ENCODE measurements around the gene DOK7.

- TF ChIP-seq, protein P1, sequence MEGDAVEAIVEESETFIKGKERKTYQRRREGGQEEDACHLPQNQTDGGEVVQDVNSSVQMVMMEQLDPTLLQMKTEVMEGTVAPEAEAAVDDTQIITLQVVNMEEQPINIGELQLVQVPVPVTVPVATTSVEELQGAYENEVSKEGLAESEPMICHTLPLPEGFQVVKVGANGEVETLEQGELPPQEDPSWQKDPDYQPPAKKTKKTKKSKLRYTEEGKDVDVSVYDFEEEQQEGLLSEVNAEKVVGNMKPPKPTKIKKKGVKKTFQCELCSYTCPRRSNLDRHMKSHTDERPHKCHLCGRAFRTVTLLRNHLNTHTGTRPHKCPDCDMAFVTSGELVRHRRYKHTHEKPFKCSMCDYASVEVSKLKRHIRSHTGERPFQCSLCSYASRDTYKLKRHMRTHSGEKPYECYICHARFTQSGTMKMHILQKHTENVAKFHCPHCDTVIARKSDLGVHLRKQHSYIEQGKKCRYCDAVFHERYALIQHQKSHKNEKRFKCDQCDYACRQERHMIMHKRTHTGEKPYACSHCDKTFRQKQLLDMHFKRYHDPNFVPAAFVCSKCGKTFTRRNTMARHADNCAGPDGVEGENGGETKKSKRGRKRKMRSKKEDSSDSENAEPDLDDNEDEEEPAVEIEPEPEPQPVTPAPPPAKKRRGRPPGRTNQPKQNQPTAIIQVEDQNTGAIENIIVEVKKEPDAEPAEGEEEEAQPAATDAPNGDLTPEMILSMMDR (IDR thresholded peaks at IDR 0.05), result no peak
- no peak for TF ChIP-seq POLR2A (IDR thresholded peaks at IDR 0.05)
These were observed 28.0 kb upstream of the DOK7 start for GRCh38 chr4:3434881-3435685.

All from Peyer's patch (tissue), 4 donors.